HUDEP-2 (cell line): Measurements from ENCODE around the gene DPT.

Source experiments
- DNase-seq, 76 experiments: peaks; one replicate each; lab custom pipeline; 2025; ENCODE audit not compliant: unreplicated experiment in 76 of 76; lab: John Stamatoyannopoulos, UW

The DPT gene

GRCh38 chr1:168706391-168706992 lies 22.5 kb downstream of the DPT start:
- no peak for DNase-seq

GRCh38 chr1:168700575-168701268 lies 28.3 kb downstream of the DPT start:
- no peak for DNase-seq

DNA sequence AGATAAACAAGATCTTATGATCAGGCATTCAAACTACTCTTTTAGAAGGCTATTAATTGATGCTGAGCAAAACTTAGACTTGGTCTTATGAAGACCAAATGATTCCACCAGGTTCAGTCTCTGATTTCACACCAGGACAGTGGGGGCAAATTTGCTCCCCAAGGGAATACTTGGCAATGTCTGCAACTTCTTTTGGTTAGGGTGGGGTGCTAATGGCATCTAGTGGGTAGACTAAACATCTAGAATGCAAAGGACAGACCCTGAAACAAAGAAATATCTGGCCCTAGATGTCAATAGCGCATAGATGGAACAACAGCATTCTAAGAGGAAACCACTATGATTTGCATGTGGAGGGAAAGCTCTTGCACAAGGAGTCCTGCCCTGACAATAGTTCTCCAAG lies 30.6 kb downstream of the DPT start:
- no peak for DNase-seq

DNA sequence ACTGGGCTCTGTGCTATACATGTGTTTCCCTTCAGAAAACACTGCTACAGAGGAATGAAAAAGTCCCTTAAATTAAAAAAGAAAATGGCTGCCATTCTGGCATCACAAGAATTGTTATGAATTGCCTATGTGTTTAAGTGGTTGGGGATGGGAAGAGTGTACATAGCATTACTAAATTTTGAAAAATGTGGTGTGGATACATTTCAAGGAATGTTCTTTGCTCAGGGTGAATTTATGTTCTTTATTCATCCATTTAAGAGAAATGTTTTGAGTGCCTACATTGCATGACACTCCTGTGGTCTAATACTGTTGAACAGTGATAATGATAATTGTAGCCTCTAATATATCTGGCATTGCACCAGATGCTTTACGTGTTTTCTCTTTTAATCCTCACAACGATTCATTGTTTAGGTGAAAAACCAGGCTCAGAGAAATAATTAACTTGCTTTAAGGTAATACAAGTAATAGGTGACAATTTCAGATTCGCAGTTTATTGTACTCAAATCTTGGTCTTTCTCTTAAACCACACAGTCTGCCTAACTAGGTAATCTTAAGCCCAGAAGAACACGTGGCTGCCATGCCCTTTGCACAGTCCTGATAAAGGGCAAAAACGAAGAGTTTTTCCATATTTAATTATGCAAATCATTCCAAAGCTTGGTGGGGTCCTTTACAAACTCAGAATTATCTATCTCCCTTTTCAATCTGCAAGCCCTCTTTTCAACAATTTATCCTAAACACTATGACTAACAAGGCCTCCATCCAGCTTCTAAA lies 31.5 kb downstream of the DPT start:
- no peak for DNase-seq

- DNase-seq: no peak
These were observed 32.8 kb downstream of the DPT start for GRCh38 chr1:168696125-168696760.

GRCh38 chr1:168693872-168694238 lies 35.2 kb downstream of the DPT start:
- DNase-seq: no peak

DNA sequence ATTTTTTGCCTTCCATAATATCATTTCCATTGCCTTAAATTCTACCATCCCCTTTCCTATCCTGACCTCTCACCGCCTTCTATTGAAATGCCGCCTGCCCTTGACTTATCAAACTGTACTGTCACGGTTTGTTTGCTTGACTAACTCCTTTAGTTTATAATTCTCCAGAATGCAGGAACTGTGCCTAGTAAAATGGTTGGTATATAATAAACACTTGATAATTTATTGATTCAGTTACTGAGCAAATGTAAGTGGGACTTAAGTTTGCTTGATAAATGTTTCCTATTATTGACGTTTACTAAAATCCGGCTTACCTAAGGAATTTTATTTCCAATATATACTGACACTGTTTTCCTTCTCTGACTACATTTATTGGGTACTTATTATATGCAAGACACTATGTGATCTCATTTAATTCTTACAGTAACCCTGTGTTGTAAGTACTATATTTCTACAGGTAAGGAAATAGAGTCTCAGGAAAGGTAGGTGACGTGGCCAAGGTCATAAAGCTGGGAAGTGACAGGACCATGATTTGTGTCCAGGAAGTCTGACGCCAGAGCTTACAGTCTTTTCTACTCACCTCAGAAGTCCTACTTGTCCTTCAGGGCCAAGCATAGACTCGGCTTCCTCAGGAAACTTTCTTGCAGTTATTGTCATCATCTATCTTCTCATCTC lies 35.7 kb downstream of the DPT start:
- DNase-seq: no peak

DNA sequence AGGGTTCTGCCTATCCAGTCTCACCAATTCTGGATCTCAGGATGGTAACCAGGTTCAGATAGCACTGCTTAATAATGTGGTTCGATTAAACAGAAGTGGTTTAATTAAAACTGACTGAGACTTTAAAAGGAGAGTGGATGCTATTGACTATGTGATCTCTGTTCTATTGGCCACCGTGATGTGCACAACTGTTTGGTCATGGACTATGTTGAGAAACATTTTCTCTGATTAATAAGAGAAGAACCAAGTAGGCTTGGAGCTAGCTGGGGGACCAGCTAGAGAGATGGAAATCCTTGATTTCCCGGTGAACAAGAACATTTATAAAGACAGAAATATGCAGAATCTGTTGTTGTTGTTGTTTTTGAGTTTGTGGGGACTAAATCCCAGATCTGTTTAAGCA lies 36.5 kb downstream of the DPT start:
- DNase-seq: no peak

DNA sequence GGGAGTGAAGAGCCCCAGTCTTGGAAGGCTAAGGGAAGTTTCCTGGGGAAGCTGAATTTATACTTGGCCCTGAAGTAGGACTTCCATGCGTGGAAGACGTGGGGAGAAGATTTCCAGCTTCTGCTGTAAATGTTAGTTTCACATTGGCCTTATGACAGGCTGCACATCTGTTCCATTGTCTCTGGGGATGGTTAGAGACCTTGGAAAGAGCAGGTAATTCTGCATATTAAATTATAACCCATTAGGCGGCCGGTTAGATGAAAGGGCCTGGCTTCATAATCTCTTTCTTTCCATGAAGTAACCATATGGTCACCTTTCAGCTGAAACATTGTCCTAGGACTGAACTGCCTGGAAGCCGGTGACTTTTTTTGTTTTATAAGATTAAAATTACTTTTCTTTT lies 37.5 kb downstream of the DPT start:
- no peak for DNase-seq

DNA sequence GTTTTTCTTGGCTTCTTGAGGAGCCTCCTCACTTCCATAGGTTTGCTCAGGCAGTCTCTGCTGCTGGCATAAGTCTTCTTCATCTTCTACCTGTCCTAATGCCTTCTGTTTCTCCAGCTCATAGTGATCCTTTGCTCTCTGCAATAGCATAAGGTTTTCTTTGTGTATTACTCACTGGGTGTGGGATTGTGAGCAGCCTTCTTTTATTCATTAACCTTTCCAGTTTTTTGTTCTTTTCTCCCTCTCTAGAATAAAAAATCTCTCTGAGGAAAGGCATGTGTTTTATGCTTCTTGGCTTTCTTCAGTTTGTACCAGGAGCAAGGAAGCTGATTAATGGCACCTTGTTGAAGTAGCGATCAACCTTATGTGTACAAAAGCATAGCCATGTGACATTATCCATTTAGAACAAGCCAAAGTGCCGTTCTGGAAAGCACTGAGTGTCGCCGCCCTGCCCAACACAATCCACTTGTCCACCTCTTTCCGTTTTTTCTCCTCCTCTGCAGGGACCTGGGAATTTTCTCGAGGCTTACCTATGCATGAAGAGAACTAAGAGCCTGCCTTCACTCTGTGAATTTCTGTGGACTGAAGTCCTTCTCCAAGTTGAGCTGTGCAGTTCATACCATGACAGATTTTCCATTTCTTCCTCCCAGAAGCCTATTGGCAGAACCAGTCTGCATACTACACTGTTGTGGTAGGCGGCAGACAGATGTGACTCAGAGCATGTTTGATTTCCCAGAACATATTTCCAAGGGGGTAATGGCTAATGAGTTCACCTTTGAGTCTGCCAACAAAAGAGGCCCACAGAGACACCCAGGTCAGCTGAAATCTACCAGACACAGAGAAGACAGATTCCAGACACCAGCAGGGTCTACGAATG lies 39.0 kb downstream of the DPT start:
- no peak for DNase-seq

DNA sequence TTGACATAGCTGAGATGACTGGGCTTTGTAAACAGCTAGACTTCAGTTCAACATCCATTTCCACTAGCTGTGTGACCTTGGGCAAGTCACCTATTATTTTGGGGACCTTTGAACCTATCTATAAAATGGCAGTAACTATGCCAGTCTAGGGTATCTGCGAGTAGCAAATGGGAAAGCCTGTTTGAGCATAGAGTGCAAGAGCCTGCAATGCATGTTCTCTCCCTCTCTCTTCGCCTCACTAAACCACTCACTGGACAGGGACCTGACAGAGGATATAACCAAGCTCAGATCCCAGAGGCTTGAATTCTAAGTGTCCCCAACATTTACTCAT lies 39.7 kb downstream of the DPT start:
- DNase-seq: no peak

DNA sequence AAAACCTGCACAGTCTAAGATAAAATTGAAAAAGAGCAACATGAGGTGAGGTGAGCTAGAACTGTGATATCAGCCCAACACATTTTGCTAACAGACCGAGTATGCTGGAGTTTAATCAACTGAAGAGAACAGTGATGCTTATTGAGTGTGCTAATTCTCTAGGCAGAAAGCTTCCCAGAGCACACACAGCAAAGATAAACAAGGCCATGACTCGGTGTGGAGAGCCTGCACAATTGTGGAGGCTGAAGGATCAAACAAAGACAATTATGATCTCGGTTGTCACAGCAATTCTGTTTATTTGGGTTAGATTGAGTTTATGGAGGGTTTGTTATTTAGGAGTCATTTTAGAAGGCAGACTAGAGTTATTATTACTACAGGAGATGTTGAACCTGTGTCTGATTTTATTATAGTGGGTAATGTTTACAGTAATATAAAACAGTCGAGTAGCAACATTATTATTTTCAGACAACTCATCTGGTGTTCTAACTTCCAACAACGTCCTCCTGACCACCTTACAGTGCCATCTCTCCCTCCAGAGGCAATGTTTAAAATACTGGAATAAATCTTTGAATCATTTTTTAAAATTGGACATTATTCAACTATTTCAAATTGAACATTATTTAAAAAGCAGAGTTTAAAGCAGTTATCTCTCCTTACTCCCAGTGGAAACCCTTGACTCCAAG lies 40.2 kb downstream of the DPT start:
- no peak for DNase-seq

DNA sequence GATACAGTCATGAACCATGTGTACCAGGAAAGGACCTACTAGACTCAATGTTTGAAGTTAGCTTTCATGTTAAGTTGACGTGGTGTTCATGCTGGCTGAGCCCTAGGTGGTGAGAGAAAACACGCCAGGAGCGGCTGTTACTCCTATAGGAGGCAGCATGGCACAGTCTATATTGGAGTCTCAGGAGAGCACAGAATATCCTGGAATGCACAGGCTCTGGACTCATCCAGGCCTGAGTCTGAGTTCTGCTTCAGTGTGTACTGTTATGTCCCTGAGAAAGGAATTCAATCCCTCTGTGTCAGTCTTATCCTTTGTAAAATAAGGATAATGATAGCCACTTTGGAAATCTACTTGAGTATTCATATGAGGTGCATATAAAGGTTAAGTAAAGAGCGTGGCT lies 41.2 kb downstream of the DPT start:
- no peak for DNase-seq

GRCh38 chr1:168686666-168687065 lies 42.3 kb downstream of the DPT start:
- no peak for DNase-seq

GRCh38 chr1:168683871-168684270 lies 45.1 kb downstream of the DPT start:
- DNase-seq: no peak

DNA sequence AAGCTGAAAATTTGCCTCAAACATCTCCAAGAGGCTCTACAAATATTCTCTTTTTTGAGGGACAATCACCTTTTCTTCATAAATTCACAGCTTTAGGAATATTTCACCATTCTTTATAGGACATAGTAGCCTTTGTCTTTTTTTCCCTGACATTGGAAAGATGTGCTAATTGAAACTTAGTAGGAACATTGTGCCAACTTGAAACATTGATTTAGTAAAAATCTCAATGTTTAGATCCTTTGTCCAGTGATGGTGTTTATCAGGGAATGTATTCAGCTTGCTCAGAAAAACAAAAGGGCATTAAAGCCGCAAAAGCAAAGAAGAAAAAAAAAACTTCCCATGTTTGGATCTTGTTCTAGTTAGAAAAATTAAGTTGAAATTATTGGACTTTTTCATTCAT lies 52.1 kb downstream of the DPT start:
- no peak for DNase-seq

DNA sequence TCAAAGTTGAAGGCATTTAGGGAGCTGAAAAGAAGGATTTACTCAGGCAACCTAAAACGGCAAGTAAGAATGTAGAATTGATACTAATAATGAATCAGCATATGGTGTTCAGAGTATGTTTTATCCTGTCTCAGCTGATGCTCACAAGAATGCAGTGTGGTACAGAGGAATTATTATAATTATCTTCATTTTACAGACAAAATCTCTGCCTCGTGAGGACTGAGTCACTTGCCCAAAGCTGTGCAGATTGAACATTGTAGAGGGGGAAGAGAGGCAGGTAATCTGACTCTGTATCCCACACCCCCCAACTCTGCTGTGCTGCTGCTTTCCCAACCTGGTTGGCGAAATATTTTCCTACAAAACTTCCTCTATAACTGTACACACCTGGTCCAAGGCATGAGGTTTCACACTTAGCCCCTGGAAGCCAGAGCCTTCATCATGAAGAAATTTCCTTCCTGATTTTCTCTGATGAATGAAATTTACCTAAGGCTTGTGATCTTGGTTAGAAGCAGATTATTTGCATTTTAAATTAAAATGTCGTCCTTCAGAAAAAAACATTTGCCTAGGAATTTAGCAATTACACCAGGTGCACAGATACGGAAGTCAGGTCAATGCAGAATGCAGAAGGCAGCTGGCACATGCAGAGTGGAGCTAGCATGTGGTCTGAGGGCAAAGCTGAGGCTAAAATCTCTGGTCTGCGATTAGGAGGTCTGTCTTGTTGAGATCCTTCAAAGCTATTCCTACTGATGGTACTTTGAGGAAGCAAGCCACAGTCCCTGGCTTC lies 52.8 kb downstream of the DPT start:
- DNase-seq: no peak

DNA sequence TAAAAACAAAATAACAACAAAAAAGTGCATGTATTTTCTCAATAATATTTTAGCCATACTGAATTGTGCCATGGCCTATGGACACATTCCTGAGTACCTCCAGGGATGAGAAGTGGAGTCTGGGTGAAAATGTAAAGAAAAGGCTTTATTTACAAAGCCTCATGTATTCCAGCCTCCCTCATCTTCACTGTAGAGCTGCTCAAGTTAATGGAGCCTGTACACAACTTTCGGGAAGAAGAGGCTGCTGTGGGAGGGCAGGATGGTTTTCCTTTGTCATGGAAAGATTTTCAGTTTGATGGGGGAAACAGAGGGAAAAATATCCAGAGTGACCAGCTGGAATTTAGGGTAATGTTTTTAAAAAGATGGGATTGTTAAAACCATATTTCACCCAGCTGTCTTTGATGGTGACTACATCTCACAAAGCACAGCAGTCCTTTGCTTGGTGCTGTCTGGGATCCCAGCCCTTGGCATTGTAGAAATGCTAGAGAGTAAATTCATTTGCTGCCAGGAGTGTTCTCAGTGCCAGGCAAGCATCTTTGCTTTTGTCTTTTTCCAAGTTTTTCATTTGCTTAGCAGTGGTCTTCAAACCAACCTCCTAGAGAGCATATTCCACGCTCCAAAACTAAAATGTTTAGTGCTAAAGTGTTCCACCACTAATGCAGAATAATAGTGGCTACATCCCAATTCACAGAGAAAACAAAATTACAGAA lies 54.9 kb downstream of the DPT start:
- DNase-seq: no peak
